IPS DF 4.7 (cell line): ENCODE data around the gene RUFY4.
"Not testable (repeated sequence)": the region's sequence is repeated elsewhere in the genome, so short reads cannot be mapped to it uniquely, and the experiment has no call there.

Source experiments
- DNase-seq: peaks from one replicate; pipeline ENCODE4 v3.0.0-alpha.2; 2013; ENCODE audit warnings: low spot score; ENCODE audit errors: extremely low read depth

RUFY4 gene

DNA sequence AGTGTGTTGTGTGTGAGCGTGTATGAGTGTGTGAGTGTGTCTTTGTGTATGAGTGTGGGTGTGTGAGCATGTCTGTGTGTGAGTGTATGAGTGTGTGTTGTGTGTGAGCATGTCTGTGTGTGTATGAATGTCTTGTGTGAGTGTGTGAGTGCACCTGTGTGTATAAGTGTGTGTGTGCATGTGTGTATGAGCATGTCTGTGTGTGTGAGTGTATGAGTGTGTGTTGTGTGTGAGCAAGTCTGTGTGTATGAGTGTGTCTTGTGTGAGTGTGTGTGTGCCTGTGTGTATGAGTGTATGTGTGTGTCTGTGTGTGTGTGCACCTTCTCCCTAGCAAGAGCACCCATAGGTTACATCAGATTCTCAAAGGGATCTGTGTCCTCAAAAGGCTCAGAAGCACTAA is 37.8 kb upstream of the RUFY4 start:
- DNase-seq = no peak

DNA sequence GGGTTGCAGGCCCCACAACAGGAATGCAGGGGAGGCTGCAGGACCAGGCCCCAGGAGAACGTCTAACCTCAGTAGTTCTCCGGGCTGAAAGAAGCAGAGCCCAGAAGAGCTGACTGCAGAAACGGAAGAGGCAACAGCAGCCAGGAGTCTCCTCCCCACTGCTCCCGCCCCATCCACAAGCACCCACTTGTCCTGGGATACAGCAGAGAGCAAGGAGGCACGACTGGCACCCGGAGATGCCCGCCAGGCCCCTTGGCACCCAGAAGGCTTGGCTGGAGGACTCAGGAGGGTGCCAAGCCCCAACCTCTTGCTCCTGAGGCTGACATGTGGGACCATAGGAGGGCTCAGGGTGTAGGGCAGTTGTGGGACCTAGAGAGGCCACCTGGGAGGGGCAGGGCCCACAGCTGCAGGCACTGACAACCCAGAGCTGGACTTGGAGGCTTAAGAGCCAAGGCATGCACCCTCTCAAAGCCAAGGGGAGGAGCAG is 37.2 kb upstream of the RUFY4 start:
- no peak for DNase-seq

DNA sequence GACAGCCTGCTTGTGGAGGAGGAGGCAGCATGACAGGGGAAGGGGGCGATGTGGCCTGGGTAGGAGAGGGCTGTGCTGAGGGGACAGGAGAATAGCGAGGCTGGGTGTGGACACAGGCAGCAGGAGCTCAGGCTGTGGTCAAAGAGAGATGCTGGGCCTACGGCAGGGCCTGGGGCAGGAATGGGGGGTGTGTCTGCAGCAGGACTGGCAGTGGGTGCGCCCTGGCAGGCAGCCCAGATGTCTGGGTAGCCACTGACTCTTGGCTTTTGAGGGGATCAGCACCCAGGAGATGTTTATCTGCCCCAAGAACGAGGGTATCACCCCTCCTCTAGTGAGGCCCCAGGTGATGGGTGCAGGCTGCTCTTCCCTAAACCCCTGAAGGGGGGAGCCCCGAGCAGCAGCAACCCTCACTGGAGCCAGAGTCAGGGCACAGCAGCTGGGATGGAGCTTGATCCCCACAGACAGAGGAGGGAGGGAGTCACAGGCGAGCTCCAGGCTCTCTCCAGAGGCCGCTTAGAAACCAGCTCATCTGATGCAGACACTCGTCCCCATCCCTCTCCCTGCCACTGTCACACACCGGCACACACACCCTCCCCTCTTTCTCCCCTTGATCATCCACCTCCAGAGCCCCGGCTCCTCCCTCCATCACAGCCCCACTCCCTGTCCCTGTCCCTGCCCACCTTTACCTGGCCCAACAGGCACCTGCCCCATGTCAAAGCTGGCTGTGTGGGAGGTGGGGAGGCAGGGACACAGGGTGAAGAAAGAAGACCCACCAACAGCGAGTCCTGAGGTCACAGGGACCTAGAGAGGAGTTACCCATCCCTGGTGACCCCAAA is 36.5 kb upstream of the RUFY4 start:
- no peak for DNase-seq

DNA sequence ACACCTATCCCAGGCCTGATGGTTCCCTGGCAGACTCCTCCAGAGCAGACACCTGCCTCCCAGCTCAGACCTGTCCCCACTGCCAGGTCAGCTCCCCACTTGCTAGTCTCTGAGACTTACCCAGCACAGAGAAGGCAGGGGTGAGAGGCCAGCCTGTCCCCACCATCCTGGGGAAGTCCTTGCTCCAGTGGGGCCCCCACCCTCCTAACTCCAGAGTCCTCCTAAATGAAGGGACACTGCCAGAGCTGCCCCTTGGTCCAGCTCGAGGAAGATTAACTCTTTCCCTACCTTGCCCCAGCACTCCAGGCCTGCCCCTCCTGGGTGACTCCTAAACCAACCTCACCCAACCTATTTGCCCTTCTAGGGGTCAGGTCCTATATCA is 35.9 kb upstream of the RUFY4 start:
- DNase-seq = no peak

DNA sequence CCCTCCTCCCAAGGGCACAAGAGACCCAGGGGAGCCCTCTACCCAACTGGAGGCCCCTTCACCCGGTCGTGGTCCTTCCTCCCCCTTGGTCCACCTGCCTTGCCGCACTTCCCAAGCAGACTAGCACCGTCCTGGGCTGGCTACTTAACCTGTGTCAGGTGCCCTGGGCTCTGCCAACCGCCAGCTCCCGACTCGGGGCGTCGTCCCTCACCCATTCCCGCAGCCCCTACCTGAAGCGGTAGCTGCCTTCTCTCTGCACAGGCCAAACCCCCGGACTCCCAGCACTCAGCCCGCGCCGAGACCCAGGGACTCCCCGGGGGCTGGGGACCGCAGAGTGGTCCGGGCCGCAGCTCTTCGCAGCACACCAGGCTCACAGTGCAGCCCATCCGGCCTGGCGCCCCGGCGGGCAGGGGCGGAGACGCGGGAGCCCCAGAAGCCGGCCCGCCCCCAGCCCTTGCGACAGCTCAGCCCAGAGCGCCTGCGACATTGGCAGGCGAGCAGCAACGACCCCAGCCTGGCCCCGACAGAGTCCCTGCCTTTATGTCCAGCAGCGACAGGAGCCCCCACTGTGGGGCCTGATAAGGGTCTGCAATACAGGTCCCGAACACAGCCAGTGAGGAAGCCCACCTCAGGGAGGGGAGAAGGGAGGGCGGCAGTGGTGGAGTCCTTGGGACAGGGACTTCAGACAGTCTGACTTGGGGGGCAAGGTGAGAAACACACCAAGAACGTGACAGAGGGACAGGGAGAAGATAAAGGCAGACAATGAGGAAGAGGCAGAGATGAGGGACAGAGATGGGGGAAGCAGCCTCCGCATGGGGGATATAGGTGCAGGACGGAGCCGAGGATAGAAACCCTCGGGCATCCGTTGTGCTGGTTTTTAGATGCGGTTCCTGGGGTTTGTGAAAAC is 35.2 kb upstream of the RUFY4 start:
- DNase-seq = no peak

DNA sequence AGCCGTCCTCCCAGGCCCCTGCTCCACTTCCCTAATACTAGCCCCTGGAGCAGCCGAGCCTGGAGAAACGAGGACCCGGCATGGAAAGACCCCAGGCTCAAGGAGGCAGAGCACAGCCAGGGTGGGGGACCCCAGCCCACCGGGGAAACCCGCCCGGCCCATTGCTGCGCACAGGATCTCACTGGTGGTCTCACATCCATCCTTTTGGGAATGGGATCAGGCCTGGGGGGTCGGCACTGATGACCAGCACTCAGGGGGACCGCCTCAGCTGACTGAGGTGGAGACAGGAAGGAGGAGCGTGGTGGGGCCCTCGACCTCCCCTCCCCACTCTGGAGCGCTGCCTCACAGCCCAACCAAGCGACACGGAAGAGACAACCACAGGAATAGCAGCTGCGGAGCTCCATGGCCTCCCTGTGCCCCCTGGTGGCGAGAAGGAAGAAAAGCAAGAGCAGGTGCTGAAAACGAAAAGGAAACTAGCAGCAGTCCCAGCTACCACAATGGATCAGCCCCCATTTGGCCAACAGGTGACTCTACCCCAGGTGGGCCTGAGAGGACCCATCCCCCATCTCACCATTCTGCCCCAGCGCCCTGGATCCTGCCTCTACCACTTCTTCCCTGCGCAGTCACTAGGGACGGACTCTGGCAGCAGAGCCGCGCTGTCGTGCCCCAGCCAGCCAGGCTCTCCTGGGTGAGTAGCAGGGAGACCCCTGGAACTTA is 34.4 kb upstream of the RUFY4 start:
- not testable (repeated sequence) for DNase-seq

DNA sequence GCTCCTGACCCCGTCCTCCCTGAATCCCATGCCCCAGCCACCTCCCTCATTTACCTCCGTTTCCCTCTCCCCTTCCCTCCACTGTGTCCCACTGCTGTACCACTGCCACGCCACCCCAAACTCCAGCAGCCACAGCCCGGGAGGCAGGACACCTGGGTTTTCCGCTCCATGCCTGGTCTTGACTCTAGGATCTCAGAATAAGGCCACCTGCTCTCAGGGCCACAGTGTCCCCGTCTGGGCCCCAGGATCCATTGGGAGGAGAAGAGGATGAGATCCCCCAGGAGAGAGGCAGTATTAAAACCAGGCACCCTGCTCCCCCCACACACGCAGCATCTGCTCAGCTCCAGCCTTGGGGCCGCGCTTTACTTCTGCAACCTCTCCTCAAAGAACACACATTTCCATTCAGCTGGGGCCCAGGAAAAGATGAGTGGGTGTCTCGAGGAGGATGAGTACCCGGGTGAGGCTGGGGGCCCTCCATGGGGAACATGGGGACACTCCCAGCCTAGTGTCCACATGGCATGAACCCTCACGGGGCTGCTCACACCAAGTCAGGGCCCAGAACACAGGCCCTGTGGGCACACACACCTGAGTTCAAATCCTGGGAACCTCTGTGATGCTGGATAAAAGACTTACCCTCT is 33.5 kb upstream of the RUFY4 start:
- DNase-seq = no peak

DNA sequence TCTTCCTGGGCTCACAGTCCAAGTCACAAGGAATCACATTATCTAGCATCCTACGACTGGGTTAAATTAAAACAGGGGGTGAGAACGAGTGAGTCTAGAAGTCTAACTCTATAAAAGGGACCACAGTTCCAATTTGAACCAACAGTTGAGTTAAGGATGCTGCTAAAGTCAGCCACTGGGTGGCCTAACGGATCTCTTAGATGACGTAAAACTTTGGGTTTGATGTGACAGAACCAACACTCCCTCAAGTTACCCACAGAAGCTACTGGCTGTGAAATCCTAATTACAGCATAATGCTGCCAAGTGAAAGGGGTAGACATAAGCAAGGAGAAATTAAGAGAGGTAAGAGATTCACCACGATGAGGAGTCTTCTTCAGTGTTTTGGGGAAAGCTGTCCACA is 32.7 kb upstream of the RUFY4 start:
- no peak for DNase-seq

DNA sequence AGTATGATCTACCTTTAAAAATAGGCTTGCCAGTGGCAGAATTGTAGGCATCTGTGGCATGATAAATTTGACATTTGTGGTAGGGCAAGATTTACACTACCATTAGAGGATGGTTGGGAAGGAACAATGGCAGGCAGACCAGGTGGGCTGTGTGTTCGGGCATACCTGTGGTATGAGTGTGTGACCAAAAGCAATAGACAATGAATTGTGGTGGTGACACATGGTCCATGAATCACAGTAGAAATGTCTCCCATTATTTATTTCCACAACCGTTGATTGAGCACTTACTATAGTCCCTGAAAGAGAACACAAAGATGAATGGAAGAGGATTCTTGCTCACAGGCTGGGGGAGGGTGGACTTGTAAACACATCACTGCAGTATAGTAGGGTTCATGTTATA is 29.9 kb upstream of the RUFY4 start:
- no peak for DNase-seq

DNA sequence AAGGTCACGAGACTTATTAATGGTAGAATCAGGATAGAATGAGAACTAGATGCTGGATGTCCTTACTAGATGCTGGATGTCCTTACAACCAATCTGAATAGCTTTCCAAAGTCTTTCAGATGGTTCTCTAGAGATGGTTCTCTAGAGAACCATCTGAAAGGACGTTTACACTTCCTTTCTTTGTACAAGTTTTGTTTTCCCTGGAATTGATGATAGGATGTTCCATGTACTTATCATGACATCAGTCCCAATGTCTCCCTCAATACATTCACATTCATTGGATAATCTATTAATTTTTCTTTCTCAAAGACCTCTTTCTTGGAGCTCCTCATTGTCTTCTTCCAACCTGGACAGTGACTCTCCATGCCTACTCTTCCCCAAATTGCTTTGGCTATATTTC is 28.2 kb upstream of the RUFY4 start:
- no peak for DNase-seq

DNA sequence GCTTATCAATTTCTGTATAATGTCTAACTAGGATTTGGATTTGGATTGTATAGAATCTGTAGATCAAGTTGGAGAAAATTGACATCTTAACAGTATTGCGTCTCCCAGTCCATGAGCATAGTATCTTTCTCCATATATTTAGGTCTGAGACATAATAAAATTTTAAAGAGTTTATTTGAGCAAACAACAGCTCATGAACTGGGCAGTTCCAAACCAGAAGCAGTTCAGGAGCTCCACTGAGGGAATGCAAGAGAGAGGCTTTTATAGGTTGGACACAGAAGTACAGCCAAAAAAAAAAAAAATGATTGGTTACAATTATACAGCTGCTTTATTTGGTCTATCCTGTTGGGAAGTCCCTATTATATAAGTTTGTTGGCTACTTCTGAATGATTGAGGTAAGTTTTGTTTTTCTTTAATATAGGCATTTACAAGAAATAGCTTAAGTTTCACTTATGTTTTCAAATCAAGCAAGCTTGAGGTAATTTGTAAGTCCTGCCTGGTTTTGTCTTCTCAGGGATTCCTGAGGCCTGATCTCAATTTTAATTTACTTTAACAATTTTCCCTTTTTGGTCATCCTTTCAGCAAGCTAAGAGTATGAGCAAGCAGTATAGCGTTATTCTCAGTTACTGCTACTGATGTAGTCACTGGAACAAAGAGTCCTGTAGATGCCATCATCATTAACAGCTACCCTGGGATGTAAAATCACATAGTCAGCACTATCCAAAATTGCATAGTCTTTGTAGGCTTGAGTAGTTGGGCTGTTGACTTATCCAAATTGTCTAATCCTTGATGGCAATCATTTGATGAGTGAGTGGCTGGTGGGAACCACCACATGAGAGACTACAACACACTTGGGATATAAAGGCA is 27.5 kb upstream of the RUFY4 start:
- no peak for DNase-seq

DNA sequence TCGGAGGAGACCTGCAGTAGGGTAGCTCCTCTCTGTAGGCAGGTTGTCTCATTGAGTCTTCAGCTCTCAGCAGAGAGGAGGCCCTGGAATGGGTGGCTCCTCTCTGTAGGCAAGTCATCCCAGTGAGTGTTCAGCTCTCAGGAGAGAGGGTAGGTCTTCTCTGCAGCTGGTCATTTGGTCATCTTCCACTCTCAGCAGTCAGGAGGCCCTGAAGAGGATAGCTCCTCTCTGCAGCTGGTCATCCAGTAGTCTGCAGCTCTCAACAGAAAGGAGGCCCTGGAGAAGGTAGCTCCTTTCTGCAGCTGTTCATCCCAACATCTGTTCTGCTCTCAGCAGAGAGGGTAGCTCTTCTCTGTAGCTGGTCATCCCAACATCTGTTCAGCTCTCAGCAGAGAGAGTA is 26.0 kb upstream of the RUFY4 start:
- DNase-seq = no peak

DNA sequence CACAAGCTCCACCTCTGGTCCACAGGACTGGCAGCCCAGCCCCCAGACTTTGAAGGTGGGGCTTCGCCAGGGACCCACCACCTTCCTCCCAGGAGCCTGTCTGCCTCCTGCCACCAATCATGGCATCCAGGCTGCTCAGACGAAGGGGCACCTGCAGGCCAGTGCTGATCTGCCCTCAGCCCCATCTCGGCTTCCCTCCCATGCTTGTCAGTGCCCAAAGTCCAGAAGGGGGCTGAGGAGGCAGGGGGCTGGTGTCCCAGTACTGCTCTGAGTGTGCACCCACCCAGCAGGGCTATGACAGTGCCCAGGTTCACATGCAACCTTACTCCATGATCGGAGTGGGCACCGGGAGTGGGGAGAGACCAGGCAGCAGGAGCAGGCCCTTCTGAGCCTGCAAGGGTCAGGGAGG is 25.3 kb upstream of the RUFY4 start:
- DNase-seq = no peak

DNA sequence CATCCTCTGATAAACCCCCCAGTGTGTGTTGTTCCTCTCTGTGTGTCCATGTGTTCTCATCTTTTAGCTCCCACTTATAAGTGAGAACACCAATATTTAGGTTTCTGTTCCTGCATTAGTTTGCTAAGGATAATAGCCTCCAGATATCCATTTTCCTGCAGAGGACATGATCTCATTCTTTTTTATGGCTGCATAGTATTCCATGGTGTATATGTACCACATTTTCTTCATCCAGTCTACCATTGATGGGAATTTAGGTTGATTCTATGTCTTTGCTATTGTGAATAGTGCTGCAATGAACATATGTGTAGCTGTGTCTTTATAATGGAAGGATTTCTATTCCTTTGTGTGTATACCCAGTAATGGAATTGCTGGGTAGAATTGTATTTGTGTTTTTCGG is 24.5 kb upstream of the RUFY4 start:
- DNase-seq = not testable (repeated sequence)

DNA sequence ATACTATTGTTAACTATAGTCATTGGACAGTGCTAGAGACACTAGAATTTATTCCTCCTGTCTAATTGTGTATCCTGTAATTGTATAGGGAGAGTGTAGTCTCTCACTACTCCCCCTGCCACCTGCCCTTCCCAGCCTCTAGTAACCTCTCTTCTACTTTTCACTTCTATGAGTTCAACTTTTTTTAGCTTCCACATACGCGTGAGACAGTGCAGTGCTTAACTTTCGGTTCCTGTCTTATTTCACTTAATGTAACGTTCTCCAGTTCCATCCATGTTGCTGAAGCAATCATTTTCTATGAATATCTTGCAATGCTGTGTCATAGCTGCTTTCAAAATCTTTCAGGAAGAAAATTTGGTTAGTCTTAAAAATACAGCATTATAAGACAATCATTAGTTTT is 22.8 kb upstream of the RUFY4 start:
- DNase-seq = no peak

DNA sequence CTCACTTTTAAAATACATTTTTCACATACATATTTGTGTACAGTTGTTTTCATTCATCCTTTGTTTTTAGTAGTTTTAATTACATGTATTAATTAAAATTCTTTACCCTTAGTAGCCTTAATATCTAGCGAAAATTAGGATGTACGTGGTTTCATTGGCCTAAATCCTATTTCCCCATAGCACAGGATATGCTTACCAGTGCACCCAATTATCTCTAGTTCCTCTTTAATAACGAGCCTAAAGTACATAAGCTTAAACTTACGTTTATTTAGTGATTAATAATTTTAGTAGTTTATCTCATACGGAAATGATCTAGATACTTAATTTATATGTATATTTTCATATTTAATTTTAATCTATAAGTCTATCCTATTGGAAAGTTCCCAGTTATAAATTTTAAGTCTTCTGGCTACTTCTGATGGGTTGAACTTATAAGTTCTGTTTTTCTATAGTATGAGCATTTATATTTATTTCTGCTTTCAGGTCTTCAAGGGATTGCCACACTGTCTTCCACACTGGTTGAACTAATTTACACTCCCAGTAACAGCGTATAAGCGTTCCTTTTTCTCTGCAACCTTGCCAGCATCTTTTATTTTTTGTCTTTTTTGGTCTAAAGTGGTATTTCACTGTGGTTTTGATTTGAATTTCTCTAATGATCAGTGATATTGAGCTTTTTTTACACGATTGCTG is 21.4 kb upstream of the RUFY4 start:
- DNase-seq = no peak

DNA sequence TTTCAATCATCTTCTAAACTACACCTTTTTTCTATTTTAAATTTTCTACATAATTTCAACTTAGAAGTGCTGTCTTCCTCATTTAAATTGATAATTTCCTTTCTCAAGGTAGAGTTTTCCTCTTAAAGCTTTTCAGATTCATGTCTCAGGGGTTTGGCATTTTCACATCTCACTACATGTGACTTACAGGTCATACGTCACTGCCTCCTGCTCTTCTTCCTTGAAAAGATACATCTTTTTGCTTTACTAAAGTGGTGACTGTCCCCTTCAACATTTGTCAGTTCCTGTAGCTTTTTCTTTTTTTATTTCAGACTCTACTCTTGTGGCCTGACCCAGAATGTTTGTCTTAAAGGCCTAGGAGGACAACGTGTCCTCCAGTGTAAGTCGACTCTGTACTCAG is 17.1 kb upstream of the RUFY4 start:
- no peak for DNase-seq

DNA sequence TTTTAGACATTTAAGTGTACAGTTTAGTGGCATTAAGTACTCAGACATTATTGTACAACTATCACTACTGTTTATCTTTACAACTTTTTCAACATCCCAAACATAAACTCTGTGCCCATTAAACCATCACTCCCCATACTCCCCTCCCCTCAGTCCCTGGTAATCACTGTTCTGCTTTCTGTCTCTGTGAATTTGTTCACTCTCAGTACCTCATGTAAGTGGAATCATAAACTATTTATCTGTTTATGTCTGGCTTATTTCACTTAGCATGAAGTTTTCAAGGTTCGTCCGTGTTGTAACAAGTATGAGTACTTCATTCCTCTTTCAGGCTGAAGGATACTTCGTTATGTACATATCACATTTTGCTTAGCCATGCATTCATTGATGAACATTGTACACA is 9.8 kb upstream of the RUFY4 start:
- DNase-seq = no peak

DNA sequence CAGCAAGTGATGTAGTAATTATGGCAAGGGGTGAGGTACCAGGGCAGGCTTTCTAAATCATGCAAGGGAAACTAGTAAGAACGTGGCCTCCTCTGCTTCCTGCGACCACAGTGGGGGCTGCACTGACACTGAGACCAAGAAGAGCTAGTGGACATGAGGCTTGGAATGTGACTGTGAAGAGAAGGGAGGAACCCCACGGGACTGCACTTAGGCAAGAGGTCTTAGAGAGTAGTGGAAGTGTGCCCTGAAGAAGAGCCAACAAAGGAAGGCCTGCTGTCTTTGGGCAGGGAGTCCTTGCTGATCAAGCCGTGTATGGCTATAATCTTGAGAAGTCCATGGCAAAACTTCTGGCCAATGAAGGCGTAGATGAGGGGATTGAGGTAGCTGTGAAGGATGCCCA is 8.9 kb upstream of the RUFY4 start:
- no peak for DNase-seq
